HUES48 (cell line): ENCODE measurements around the gene DENND6B.
A peak's percentile ranks its signal among the peaks of the same experiment; 100 is the strongest.

Experiments
- H3K27ac ChIP-seq: one replicate; pipeline ENCODE4 v1.7.0; 2013; ENCODE audit warnings: low read depth, low read length, inconsistent platforms
- H3K27me3 ChIP-seq: 2 replicates; pipeline ENCODE4 v1.6.1; 2013; ENCODE audit warnings: mild to moderate bottlenecking, low read length; ENCODE audit not compliant: control insufficient read depth, insufficient read depth
- H3K36me3 ChIP-seq: 2 replicates; pipeline ENCODE4 v1.6.1; 2013; ENCODE audit warnings: low read length; ENCODE audit not compliant: control insufficient read depth, insufficient read depth
- H3K4me1 ChIP-seq: 2 replicates; pipeline ENCODE4 v1.6.1; 2013; ENCODE audit warnings: mild to moderate bottlenecking, low read length; ENCODE audit not compliant: control insufficient read depth, insufficient read depth
- H3K4me3 ChIP-seq: 2 replicates; pipeline ENCODE4 v1.5.1; 2013; ENCODE audit warnings: mild to moderate bottlenecking, low read depth, low read length
- H3K9ac ChIP-seq: 2 replicates; pipeline ENCODE4 v1.6.1; 2013; ENCODE audit warnings: mild to moderate bottlenecking, low read depth, low read length, moderate library complexity
- H3K9me3 ChIP-seq: 2 replicates; pipeline ENCODE4 v1.6.1; 2013; ENCODE audit warnings: low read length; ENCODE audit not compliant: control insufficient read depth, insufficient read depth

The DENND6B gene

DNA sequence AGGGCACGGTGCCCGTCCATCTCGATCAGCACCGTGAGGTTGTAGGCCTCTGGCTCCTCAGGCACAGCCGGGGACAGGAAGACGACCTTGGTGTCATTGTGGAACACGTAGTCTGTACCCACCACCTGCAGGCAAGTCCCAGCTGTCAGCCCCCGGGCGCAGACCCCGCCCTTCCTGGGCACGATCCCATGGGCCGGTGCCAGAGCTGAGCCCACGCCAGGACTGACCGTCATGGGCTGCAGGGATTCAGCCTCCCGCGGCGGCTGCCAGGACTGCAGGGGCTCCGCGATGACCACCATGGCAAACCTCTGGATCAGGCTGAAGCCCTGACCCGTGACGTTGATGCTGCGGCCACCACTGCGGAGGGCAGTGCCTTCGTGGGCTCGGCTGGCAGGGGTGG lies 44.9 kb downstream of the DENND6B start:
- Histone ChIP-seq H3K9me3 (no peaks in the 10 kb centered on the region), H3K4me1 (no peaks in the 10 kb centered on the region), H3K36me3 (peaks cover 84% of the 10 kb centered on the region), H3K4me3 (no peak overlapping the region), H3K27me3 (no peaks in the 10 kb centered on the region), H3K9ac (no peak overlapping the region), H3K27ac (peak overlapping the region; percentile 20)

DNA sequence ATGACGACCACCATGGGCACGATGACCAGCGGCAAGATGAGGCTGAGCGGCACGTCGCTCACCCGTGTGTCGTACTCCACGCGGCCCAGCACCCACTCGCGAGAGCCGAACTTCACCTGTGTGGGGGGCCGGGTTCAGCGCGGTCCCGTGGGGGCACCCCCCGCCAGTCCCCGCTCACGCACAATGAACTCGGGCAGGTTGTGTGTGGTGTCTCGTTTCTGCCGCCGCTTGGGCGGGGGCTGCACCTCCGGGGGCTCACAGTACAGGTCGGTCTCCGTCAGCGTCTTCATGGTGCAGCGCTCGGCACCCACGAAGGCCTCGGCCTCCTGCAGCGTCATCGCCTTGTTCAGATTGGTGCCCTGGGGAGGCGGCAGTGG lies 45.4 kb downstream of the DENND6B start:
- Histone ChIP-seq H3K9me3 (peaks cover 1% of the 10 kb centered on the region; the same call in 1 of the 2 replicates), H3K27ac (peak overlapping the region; percentile 20), H3K9ac (no peak overlapping the region), H3K27me3 (no peaks in the 10 kb centered on the region), H3K4me3 (no peak overlapping the region), H3K4me1 (no peaks in the 10 kb centered on the region), H3K36me3 (peaks cover 83% of the 10 kb centered on the region)

DNA sequence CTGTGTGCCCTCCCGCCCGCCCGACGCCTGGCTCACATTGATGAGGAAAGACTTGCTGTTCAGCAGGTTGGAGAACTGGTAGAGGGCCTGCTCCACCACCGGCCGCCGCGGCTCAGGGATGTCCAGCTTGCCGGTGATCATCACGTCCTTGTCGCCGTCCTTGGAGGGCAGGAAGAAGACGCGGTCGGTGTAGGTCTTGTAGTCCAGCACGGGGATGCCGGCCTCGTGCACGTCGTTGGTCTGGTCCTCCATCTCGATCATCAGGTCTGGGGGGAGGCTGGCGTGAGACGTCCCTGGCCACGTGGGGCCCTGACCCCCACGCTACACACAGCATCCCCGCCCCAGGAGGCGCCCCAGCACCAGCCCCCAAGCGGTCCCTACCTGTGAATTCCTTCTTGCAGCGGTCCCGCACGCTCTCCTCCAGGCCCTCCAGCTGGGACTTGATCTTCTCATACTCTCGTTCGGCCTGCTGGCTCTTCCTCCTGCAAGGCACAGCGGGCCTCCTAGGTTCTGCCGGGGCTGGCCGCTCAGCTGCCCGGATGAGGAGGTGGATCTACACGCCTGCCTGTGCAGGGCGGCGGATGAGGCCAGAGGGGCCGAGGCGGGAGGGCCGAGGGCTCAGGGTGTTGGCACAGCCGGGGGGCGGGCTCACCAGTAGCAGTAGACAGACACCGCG lies 46.0 kb downstream of the DENND6B start:
- peaks cover 82% of the 10 kb centered on the region for H3K36me3 ChIP-seq
- H3K27me3 ChIP-seq = no peaks in the 10 kb centered on the region
- H3K9me3 ChIP-seq = peaks cover 5% of the 10 kb centered on the region; the same call in 1 of the 2 replicates
- H3K4me3 ChIP-seq = no peak overlapping the region
- H3K4me1 ChIP-seq = no peaks in the 10 kb centered on the region
- H3K9ac ChIP-seq = no peak overlapping the region
- H3K27ac ChIP-seq = no peak overlapping the region

DNA sequence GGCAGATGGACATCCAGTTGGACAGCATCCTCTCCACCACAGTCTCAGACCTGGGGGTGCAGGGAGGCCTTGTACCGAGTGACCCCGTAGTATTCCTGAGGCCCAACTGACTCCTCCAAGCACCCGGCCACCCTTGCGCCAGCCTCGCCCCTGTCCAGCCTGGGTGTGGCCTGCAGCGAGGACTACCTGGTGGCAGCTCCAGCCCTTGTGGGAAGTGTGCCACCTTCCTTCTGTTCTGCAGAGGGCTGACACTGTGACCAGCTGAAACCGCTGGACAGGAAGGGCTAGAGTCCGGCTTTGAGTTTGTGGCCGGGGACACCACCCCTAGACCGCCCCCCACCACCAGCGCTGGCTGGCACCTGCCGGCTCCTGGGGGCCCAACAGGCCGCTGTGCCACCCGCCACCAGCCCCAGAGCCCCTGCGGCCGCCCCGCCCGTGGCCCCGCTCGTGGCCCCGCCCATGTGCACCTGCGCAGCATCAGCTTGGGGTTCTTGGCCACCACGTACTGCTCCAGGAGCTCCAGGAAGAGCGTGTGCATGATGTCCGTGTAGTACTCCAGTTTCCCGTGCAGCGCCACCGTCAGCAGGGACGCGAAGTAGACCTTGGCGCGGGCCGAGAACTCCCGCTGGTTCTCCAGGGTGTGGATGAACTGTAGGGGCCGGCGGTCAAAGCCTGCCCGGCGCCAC lies 46.6 kb downstream of the DENND6B start:
- Histone ChIP-seq H3K4me1 (no peaks in the 10 kb centered on the region), H3K9ac (no peak overlapping the region), H3K27me3 (no peaks in the 10 kb centered on the region), H3K27ac (no peak overlapping the region), H3K4me3 (no peak overlapping the region), H3K9me3 (peaks cover 7% of the 10 kb centered on the region; the same call in 1 of the 2 replicates), H3K36me3 (peaks cover 87% of the 10 kb centered on the region)

DNA sequence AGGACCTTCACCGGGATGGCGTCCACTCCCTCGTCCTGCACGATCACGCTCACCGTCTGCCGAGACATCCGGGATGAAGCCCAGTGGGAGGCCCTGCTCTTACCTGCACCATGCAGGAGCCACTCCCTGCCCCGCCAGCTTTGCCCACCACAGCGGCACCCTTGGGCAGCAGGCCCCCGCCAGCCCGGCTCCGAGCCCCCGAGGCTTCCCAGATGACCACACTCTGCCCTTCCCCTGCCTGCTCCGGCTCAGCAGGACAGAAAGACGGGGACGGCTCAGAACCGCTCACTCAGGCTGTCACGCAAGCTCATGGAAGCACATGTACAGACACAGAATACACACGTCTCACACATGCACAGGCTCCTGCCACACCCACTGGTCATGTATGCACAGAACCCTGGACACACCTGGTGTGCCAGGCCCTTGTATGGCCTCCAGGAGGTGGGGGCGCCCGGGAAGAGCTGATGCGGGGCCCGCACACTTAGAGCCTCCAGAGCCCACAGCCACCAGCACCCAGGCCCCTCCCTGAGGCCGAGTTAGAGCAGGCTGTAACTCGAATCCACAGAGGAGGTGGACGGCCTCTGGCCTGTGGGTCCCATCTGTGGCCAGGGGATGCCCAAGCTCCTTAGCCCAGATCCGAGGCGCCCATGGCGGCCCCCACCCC lies 47.7 kb downstream of the DENND6B start:
- Histone ChIP-seq H3K27me3 (no peaks in the 10 kb centered on the region), H3K9ac (no peak overlapping the region), H3K9me3 (peaks cover 7% of the 10 kb centered on the region; the same call in 1 of the 2 replicates), H3K27ac (no peak overlapping the region), H3K4me1 (no peaks in the 10 kb centered on the region), H3K4me3 (no peak overlapping the region), H3K36me3 (peaks cover 85% of the 10 kb centered on the region)

DNA sequence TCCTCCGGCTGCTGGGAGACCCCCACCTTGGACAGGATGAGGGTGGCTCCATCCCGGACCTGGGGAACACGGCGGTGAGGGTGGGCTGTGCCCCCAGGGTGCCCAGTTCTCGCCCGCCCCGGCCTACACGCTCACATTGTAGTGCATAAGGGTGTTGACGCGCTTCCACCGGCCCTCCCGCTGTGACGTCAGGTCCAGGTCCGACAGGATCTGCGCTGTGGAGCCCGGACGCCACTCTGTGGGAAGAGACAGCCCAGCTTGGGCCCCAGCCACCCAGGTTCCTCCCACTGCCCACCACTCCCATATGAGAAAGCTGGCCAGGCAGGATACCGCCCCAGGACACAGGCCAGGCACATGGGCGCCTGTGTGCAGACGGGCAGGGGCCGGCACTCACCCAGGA lies 48.4 kb downstream of the DENND6B start:
- Histone ChIP-seq H3K4me3 (no peak overlapping the region), H3K36me3 (peaks cover 82% of the 10 kb centered on the region), H3K4me1 (no peaks in the 10 kb centered on the region), H3K9ac (no peak overlapping the region), H3K9me3 (peaks cover 7% of the 10 kb centered on the region; the same call in 1 of the 2 replicates), H3K27ac (no peak overlapping the region), H3K27me3 (no peaks in the 10 kb centered on the region)

DNA sequence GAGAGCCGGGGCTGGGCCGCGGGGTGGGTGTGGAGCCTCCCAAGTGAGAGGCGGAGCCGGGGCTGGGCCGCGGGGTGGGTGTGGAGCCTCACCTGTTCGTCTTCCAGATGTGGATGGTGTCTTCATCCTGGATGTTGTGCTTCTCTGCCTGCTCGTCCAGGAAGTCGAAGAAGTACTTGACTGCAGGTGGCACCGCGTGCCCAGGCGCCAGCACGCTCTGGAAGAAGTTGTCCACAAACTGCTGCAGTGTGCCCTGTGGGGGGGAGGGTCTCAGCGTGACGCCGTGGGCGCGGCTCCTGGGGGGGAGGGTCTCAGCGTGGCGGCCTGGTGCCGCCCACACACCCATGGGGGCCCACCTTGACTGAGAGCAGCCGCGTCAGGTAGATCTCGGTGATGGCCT lies 49.1 kb downstream of the DENND6B start:
- H3K27me3 ChIP-seq = no peaks in the 10 kb centered on the region; the same call in 1 of the 2 replicates
- H3K9ac ChIP-seq = no peak overlapping the region
- no peak overlapping the region for H3K4me3 ChIP-seq
- H3K4me1 ChIP-seq = no peaks in the 10 kb centered on the region
- H3K36me3 ChIP-seq = peaks cover 75% of the 10 kb centered on the region
- H3K9me3 ChIP-seq = peaks cover 7% of the 10 kb centered on the region; the same call in 1 of the 2 replicates
- no peak overlapping the region for H3K27ac ChIP-seq

DNA sequence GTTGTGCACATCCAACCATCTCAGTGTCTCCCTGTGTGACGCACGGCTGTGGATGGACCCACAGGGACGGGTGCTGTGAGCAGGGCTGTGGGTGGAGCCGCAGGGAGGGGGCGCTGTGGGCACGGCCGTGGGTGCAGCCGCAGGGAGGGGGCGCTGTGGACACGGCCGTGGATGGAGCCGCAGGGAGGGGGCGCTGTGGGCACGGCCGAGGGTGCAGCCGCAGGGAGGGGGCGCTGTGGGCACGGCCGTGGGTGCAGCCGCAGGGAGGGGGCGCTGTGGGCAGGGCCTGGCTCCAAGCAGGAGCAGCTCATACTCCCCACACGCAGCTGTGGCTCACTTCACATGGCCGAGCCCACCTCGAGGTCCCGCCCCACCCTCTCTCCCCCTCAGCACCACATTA lies 50.7 kb downstream of the DENND6B start:
- Histone ChIP-seq H3K4me1 (no peaks in the 10 kb centered on the region), H3K9ac (no peak overlapping the region), H3K27ac (no peak overlapping the region), H3K27me3 (peaks cover 4% of the 10 kb centered on the region), H3K9me3 (peaks cover 7% of the 10 kb centered on the region; the same call in 1 of the 2 replicates), H3K4me3 (no peak overlapping the region), H3K36me3 (peaks cover 59% of the 10 kb centered on the region)

DNA sequence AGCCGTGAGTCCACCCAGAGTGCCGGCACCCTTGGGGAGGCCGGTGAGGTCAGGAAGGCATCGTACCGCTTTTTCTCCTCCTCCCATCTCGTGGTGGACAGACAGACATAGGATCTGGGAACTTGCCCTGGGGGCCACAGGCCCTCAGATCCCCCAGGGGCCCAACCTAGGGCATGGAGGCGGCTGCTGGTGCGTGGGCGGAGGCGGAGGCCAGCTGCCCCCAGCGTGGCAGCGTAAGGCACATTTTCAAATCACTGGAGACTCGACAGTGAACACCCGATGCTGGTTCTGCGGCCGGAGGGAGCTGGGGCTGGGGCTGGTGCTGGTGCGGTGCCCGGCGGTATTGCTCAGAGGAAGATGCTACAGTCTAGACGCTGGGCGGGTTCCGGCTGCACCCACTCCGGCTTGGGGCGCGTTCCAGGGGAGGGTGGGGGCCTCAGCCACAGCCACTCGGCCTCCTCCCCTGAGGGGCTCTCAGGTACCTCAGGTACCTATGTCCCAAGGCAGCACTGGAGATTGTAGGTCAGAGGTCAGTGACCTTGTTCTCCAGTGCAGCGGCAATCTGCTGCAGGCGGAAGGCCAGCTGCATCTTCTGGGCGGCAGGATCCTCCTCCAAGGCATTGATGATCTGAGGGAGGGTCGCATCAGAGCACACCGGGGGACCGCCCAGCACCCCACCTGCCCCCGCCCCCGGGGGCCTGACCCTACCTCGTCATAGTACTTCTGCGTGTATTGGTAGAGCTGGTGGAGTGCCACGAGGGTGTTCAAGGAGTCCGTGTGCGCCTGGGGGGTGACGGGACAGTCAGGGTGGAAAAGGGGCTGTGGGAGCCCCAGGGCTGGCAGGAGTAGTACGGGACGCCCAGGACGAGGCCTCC lies 51.4 kb downstream of the DENND6B start:
- peaks cover 7% of the 10 kb centered on the region; the same call in 1 of the 2 replicates for H3K9me3 ChIP-seq
- H3K27ac ChIP-seq = no peak overlapping the region
- H3K4me1 ChIP-seq = no peaks in the 10 kb centered on the region
- peaks cover 53% of the 10 kb centered on the region for H3K36me3 ChIP-seq
- peaks cover 11% of the 10 kb centered on the region for H3K27me3 ChIP-seq
- H3K9ac ChIP-seq = no peak overlapping the region
- H3K4me3 ChIP-seq = no peak overlapping the region

DNA sequence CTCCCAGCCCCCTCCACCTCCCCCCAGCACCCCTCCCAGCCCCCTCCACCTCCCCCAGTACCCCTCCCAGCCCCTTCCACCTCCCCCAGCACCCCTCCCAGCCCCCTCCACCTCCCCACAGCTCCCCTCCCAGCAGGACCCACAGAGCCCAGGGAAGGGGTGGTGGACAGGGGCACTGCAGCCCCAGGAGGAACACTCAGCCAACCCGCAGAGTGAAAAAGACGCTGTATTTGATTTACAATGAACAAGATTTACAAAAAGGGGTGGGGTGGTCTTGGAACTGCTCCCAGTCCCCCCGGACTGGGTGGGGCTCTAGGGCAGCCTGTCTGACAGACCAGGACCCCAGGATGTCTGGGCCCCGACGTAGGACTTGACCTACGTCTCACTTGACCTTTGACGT lies 52.0 kb downstream of the DENND6B start:
- Histone ChIP-seq H3K9me3 (peaks cover 7% of the 10 kb centered on the region; the same call in 1 of the 2 replicates), H3K9ac (no peak overlapping the region), H3K27me3 (peaks cover 17% of the 10 kb centered on the region), H3K36me3 (peaks cover 47% of the 10 kb centered on the region), H3K4me3 (no peak overlapping the region), H3K4me1 (no peaks in the 10 kb centered on the region), H3K27ac (no peak overlapping the region)
